Activated B cell treated with CpG ODN at 0.5 μM for 24 hours (primary cell): ENCODE measurements around the gene COQ2. TPM values are rescaled to one million over a fixed set of nuclear protein-coding genes. Genes with fewer than 3 reads are reported as not detected.

ENCODE experiments used
- ATAC-seq: fragments of 200-7000 bp; cut with Tn5 transposase; one replicate; pipeline ENCODE4 v1.10.0; 2021; ENCODE audit warnings: low read depth, mild to moderate bottlenecking, moderate library complexity
- CTCF ChIA-PET: fragments of 350-600 bp; sonication (Branson Sonifier 250); formaldehyde crosslinking; loops from one replicate; lab custom pipeline; 2021; ENCODE audit warnings: antibody characterized with exemption; lab: Charles Lee
- POLR2A ChIA-PET: fragments of 350-600 bp; sonication (Branson Sonifier 250); formaldehyde crosslinking; loops from one replicate; lab custom pipeline; 2021; ENCODE audit warnings: antibody characterized with exemption; lab: Charles Lee
- DNase-seq: peaks from one replicate; pipeline ENCODE4 v3.0.0; 2022
- H3K27ac Mint-ChIP-seq: one replicate; pipeline ENCODE4 v1.8.0; 2020; ENCODE audit warnings: mixed read lengths
- H3K27me3 Mint-ChIP-seq: one replicate; pipeline ENCODE4 v1.8.0; 2021; ENCODE audit warnings: mixed read lengths
- H3K36me3 Mint-ChIP-seq: one replicate; pipeline ENCODE4 v1.8.0; 2021; ENCODE audit warnings: low read depth, mixed read lengths
- H3K4me1 Mint-ChIP-seq: one replicate; pipeline ENCODE4 v1.8.0; 2021; ENCODE audit warnings: mixed read lengths
- H3K4me3 Mint-ChIP-seq: one replicate; pipeline ENCODE4 v1.8.0; 2020; ENCODE audit warnings: mild to moderate bottlenecking, mixed read lengths
- H3K9me3 Mint-ChIP-seq: one replicate; pipeline ENCODE4 v1.8.0; 2020; ENCODE audit warnings: mixed read lengths
- CTCF ChIP-seq: fragments of 200-600 bp; IDR thresholded peaks from one replicate; pipeline ENCODE4 v1.8.0; 2022; ENCODE audit warnings: antibody characterized with exemption, mild to moderate bottlenecking
- intact Hi-C: fragments of 100-400 bp; cut with micrococcal nuclease; formaldehyde crosslinking; loops from one replicate; pipeline ENCODE4 v1.15.1; 2024
- total RNA-seq: library from RNA; stranded (reverse); gene quantifications from 2 replicates; pipeline ENCODE4 v1.2.3, GENCODE V29; 2022

The COQ2 gene
- 15.2 and 18.8 TPM in 2 replicates for total RNA-seq

- Mint-ChIP-seq H3K9me3 (no peaks in the 10 kb centered on the region), H3K27me3 (no peaks in the 10 kb centered on the region), H3K4me1 (peaks cover 35% of the 10 kb centered on the region), H3K27ac (peak within 1 kb of the TSS; percentile 99), H3K4me3 (peak within 1 kb of the TSS; percentile 98), H3K36me3 (peaks cover 8% of the 10 kb centered on the region)
- peak; percentile 96 for DNase-seq
- ChIA-PET POLR2A (interaction anchor here (0.5 to 4.3 kb wide), 38 partner anchors 9 to 910 kb away, joined by 3 to 38 read pairs (median 5); partner anchors contain the start of genes COPS4, HELQ, HNRNPD and LIN54), CTCF (interaction anchor here (0.6 to 5.5 kb wide), 19 partner anchors 8 to 275 kb away, joined by 3 to 66 read pairs (median 3); partner anchors contain the start of gene LIN54)
- no peak for TF ChIP-seq CTCF
- intact Hi-C loops = loop anchor here (1.0 to 5.0 kb wide), 12 partner anchors 50 to 912 kb away; partner anchors contain the start of genes COPS4, ENOPH1, HELQ and HNRNPD
- peak; percentile 89 for ATAC-seq
These were observed at the start of gene COQ2 for GRCh38 chr4:83284193-83285054. COQ2 (minus strand) TSS chr4:83284798; CDS start chr4:83284764, 34 bp downstream.

GRCh38 chr4:83331956-83332355, 47.4 kb upstream of the COQ2 start:
- ChIA-PET CTCF (no interaction called here), POLR2A (no interaction called here)
- Mint-ChIP-seq H3K4me1 (peaks cover 8% of the 10 kb centered on the region), H3K36me3 (no peaks in the 10 kb centered on the region), H3K9me3 (no peaks in the 10 kb centered on the region), H3K4me3 (no peak overlapping the region), H3K27ac (no peak overlapping the region), H3K27me3 (no peaks in the 10 kb centered on the region)
- no peak for TF ChIP-seq CTCF
- no peak for ATAC-seq
- no peak for DNase-seq
- intact Hi-C loops = no loop called here

- ATAC-seq = no peak
These were observed 45.0 kb upstream of the COQ2 start for GRCh38 chr4:83329521-83330110.

GRCh38 chr4:83328521-83329187, 44.1 kb upstream of the COQ2 start:
- ATAC-seq (no peak), DNase-seq (no peak)
- H3K4me1 Mint-ChIP-seq = no peaks in the 10 kb centered on the region
- no peak overlapping the region for H3K27ac Mint-ChIP-seq
- no peaks in the 10 kb centered on the region for H3K36me3 Mint-ChIP-seq
- ChIA-PET CTCF (no interaction called here), POLR2A (no interaction called here)
- no peak overlapping the region for H3K4me3 Mint-ChIP-seq
- TF ChIP-seq CTCF = no peak
- intact Hi-C loops = no loop called here
- no peaks in the 10 kb centered on the region for H3K9me3 Mint-ChIP-seq
- H3K27me3 Mint-ChIP-seq = no peaks in the 10 kb centered on the region

More at GRCh38 chr4:83329521-83330110, 45.0 kb upstream of the COQ2 start:
- H3K4me1 Mint-ChIP-seq = peaks cover 4% of the 10 kb centered on the region
- DNase-seq = no peak
- H3K36me3 Mint-ChIP-seq = no peaks in the 10 kb centered on the region
- intact Hi-C loops = no loop called here
- no peaks in the 10 kb centered on the region for H3K27me3 Mint-ChIP-seq
- no peak overlapping the region for H3K4me3 Mint-ChIP-seq
- H3K9me3 Mint-ChIP-seq = no peaks in the 10 kb centered on the region
- TF ChIP-seq CTCF = no peak
- ChIA-PET POLR2A (no interaction called here), CTCF (no interaction called here)
- no peak overlapping the region for H3K27ac Mint-ChIP-seq
